CD4-positive, alpha-beta memory T cell (primary cell): ENCODE results near the gene ARIH2. TPM values are rescaled to one million over a fixed set of nuclear protein-coding genes. Genes with fewer than 3 reads are reported as not detected.

ENCODE experiments used
- CTCF ChIA-PET: fragments of 350-600 bp; sonication (Branson Sonifier 250); formaldehyde crosslinking; loops from one replicate; lab custom pipeline; 2021; ENCODE audit warnings: inconsistent platforms; ENCODE audit not compliant: partially characterized antibody; lab: Charles Lee
- POLR2A ChIA-PET: fragments of 350-600 bp; sonication (Branson Sonifier 250); formaldehyde crosslinking; loops from one replicate; lab custom pipeline; 2021; ENCODE audit not compliant: partially characterized antibody; lab: Charles Lee
- DNase-seq, 5 donors: peaks; one replicate each; pipeline versions ENCODE4 v3.0.0 to v3.0.0-alpha.2; 2020 to 2022; ENCODE audit warnings: mixed read lengths in 1 of 5
- H3K27ac ChIP-seq: one replicate; pipeline ENCODE4 v1.7.0; 2013; ENCODE audit warnings: low read depth, low read length
- H3K27me3 ChIP-seq: 2 replicates; pipeline ENCODE4 v1.7.0; 2013; ENCODE audit warnings: mild to moderate bottlenecking, low read length, moderate library complexity; ENCODE audit not compliant: insufficient read depth
- H3K36me3 ChIP-seq: 2 replicates; pipeline ENCODE4 v1.7.0; 2013; ENCODE audit warnings: mild to moderate bottlenecking, low read length, moderate library complexity; ENCODE audit not compliant: insufficient read depth
- H3K4me1 ChIP-seq: 2 replicates; pipeline ENCODE4 v1.7.0; 2013; ENCODE audit warnings: mild to moderate bottlenecking, low read length, moderate library complexity; ENCODE audit not compliant: insufficient read depth
- H3K4me3 ChIP-seq, 2 donors: one replicate each; pipeline ENCODE4 v1.7.0; 2013; ENCODE audit warnings: low read length in 2 of 2, mild to moderate bottlenecking in 1 of 2
- H3K9me3 ChIP-seq, 2 donors: one replicate each; pipeline ENCODE4 v1.7.0; 2013; ENCODE audit warnings: low read length in 2 of 2, control low read depth in 1 of 2; ENCODE audit not compliant: control insufficient read depth in 1 of 2
- H3K27ac Mint-ChIP-seq, 7 donors: one replicate each; pipeline ENCODE4 v1.8.0; 2020 to 2021; ENCODE audit warnings: mixed read lengths in 7 of 7, mild to moderate bottlenecking in 6 of 7, inconsistent platforms in 3 of 7, moderate library complexity in 3 of 7
- H3K27me3 Mint-ChIP-seq, 2 donors: one replicate each; pipeline ENCODE4 v1.8.0; 2020 to 2021; ENCODE audit warnings: mixed read lengths in 2 of 2
- H3K36me3 Mint-ChIP-seq, 2 donors: one replicate each; pipeline ENCODE4 v1.8.0; 2020 to 2021; ENCODE audit warnings: mixed read lengths in 2 of 2, inconsistent platforms in 1 of 2, mild to moderate bottlenecking in 1 of 2
- H3K4me1 Mint-ChIP-seq, 4 donors: one replicate each; pipeline ENCODE4 v1.8.0; 2020 to 2021; ENCODE audit warnings: mixed read lengths in 4 of 4, mild to moderate bottlenecking in 1 of 4
- H3K4me3 Mint-ChIP-seq, 8 donors: one replicate each; pipeline ENCODE4 v1.8.0; 2020 to 2021; ENCODE audit warnings: mixed read lengths in 8 of 8, mild to moderate bottlenecking in 7 of 8, moderate library complexity in 6 of 8, inconsistent platforms in 3 of 8
- H3K9me3 Mint-ChIP-seq, 8 donors: one replicate each; pipeline ENCODE4 v1.8.0; 2020 to 2021; ENCODE audit warnings: mixed read lengths in 8 of 8, mild to moderate bottlenecking in 5 of 8, inconsistent platforms in 3 of 8, moderate library complexity in 1 of 8
- intact Hi-C: fragments of 100-400 bp; cut with micrococcal nuclease; formaldehyde crosslinking; loops from one replicate; pipeline ENCODE4 v1.15.1; 2023
- polyA plus RNA-seq, 2 donors: library from polyadenylated mRNA; unstranded; fragments of 300-500 nt; fragmentation: Illumina TruSeq; gene quantifications; one replicate each; pipeline ENCODE4 v1.2.3, GENCODE V29; 2021
- total RNA-seq, 2 experiments: library from RNA; stranded (reverse); gene quantifications; one replicate each; pipeline ENCODE4 v1.2.3, GENCODE V29; 2021

Gene ARIH2
- total and polyA plus RNA-seq, 4 experiments from 2014 or later = 109 to 153 (median 145) TPM

- Histone ChIP-seq H3K4me3 (no peak overlapping the region), H3K27ac (no peak overlapping the region), H3K4me1 (peaks cover 6% of the 10 kb centered on the region), H3K9me3 (no peaks in the 10 kb centered on the region), H3K36me3 (peaks cover 4% of the 10 kb centered on the region), H3K27me3 (no peaks in the 10 kb centered on the region)
- POLR2A ChIA-PET = interaction anchor here (1.5 kb wide), 1 partner anchor 34 kb away, joined by 4 read pairs; the partner anchor contains the start of gene ARIH2
- Mint-ChIP-seq H3K27ac (peak overlapping the region in 4 of 7 donors; percentile 17 to 78 (median 43)), H3K9me3 (no peaks in the 10 kb centered on the region), H3K36me3 (peaks cover 16 to 18% of the 10 kb centered on the region in 2 donors), H3K4me3 (no peak overlapping the region), H3K27me3 (no peaks in the 10 kb centered on the region), H3K4me1 (peaks cover 9 to 18% (median 10%) of the 10 kb centered on the region in 4 donors)
- CTCF ChIA-PET = interaction anchor here (0.8 to 4.6 kb wide), 12 partner anchors 9 to 222 kb away, joined by 3 to 40 read pairs (median 4); partner anchors contain the start of gene SLC25A20
- peak; percentile 41 to 58 (median 51) for DNase-seq
- intact Hi-C loops = no loop called here
These were observed 34.0 kb downstream of the ARIH2 start for GRCh38 chr3:48952510-48953118.

- POLR2A ChIA-PET = no interaction called here
- intact Hi-C loops = no loop called here
- H3K9me3 Mint-ChIP-seq = no peaks in the 10 kb centered on the region
- H3K27me3 Mint-ChIP-seq = no peaks in the 10 kb centered on the region
- Histone ChIP-seq H3K4me1 (no peaks in the 10 kb centered on the region), H3K27me3 (no peaks in the 10 kb centered on the region), H3K27ac (no peak overlapping the region), H3K9me3 (no peaks in the 10 kb centered on the region), H3K4me3 (no peak overlapping the region), H3K36me3 (peaks cover 4% of the 10 kb centered on the region)
- H3K4me3 Mint-ChIP-seq = no peak overlapping the region
- peak overlapping the region in 1 of 7 donors; percentile 32 for H3K27ac Mint-ChIP-seq
- H3K36me3 Mint-ChIP-seq = peaks cover 18 to 35% of the 10 kb centered on the region in 2 donors
- H3K4me1 Mint-ChIP-seq = peaks cover 7 to 12% (median 9%) of the 10 kb centered on the region in 4 donors
- CTCF ChIA-PET = interaction anchor here (0.7 kb wide), 1 partner anchor 204 kb away, joined by 3 read pairs; no protein-coding TSS in a partner anchor
- no peak for DNase-seq
These were observed 38.5 kb downstream of the ARIH2 start for GRCh38 chr3:48957006-48957705.

- H3K27ac Mint-ChIP-seq = peak overlapping the region in 1 of 7 donors; percentile 61
- no peak overlapping the region for H3K4me3 Mint-ChIP-seq
- DNase-seq = no peak
- ChIA-PET CTCF (no interaction called here), POLR2A (interaction anchor here (0.6 kb wide), 1 partner anchor 61 kb away, joined by 6 read pairs; no protein-coding TSS in a partner anchor)
- intact Hi-C loops = no loop called here
- H3K36me3 ChIP-seq = peaks cover 3% of the 10 kb centered on the region
- no peaks in the 10 kb centered on the region for H3K27me3 ChIP-seq
- H3K27me3 Mint-ChIP-seq = no peaks in the 10 kb centered on the region
- no peak overlapping the region for H3K4me3 ChIP-seq
- H3K9me3 ChIP-seq = no peaks in the 10 kb centered on the region
- H3K27ac ChIP-seq = no peak overlapping the region
- peaks cover 4 to 9% (median 5%) of the 10 kb centered on the region in 4 donors for H3K4me1 Mint-ChIP-seq
- H3K9me3 Mint-ChIP-seq = no peaks in the 10 kb centered on the region
- H3K36me3 Mint-ChIP-seq = peaks cover 21 to 48% of the 10 kb centered on the region in 2 donors
- no peaks in the 10 kb centered on the region for H3K4me1 ChIP-seq
These were observed 42.3 kb downstream of the ARIH2 start for GRCh38 chr3:48960841-48961413.

- no peak overlapping the region for H3K27ac ChIP-seq
- no peak overlapping the region for H3K4me3 Mint-ChIP-seq
- intact Hi-C loops = no loop called here
- peaks cover 22 to 56% of the 10 kb centered on the region in 2 donors for H3K36me3 Mint-ChIP-seq
- H3K27me3 Mint-ChIP-seq = no peaks in the 10 kb centered on the region
- POLR2A ChIA-PET = no interaction called here
- peaks cover 15 to 21% (median 18%) of the 10 kb centered on the region in 4 donors for H3K4me1 Mint-ChIP-seq
- no peaks in the 10 kb centered on the region for H3K27me3 ChIP-seq
- no peak overlapping the region for H3K4me3 ChIP-seq
- H3K36me3 ChIP-seq = peaks cover 9% of the 10 kb centered on the region
- H3K9me3 ChIP-seq = no peaks in the 10 kb centered on the region
- CTCF ChIA-PET = no interaction called here
- peaks cover 14% of the 10 kb centered on the region for H3K4me1 ChIP-seq
- no peak for DNase-seq
- no peaks in the 10 kb centered on the region for H3K9me3 Mint-ChIP-seq
- peak overlapping the region in 4 of 7 donors; percentile 5 to 53 (median 30) for H3K27ac Mint-ChIP-seq
These were observed 43.7 kb downstream of the ARIH2 start for GRCh38 chr3:48962340-48962739.

GRCh38 chr3:48962939-48963338, 44.3 kb downstream of the ARIH2 start:
- ChIA-PET POLR2A (no interaction called here), CTCF (no interaction called here)
- Mint-ChIP-seq H3K4me3 (no peak overlapping the region), H3K36me3 (peaks cover 19 to 59% of the 10 kb centered on the region in 2 donors), H3K4me1 (peaks cover 17 to 22% (median 18%) of the 10 kb centered on the region in 4 donors), H3K27me3 (no peaks in the 10 kb centered on the region), H3K27ac (peak overlapping the region in 3 of 7 donors; percentile 25 to 45 (median 42)), H3K9me3 (no peaks in the 10 kb centered on the region)
- intact Hi-C loops = no loop called here
- Histone ChIP-seq H3K9me3 (no peaks in the 10 kb centered on the region), H3K36me3 (peaks cover 14% of the 10 kb centered on the region), H3K4me1 (peaks cover 18% of the 10 kb centered on the region), H3K4me3 (no peak overlapping the region), H3K27me3 (no peaks in the 10 kb centered on the region), H3K27ac (no peak overlapping the region)
- DNase-seq = no peak

GRCh38 chr3:48963591-48963990, 44.9 kb downstream of the ARIH2 start:
- peaks cover 18% of the 10 kb centered on the region for H3K36me3 ChIP-seq
- CTCF ChIA-PET = interaction anchor here (0.9 kb wide), 1 partner anchor 10 kb away, joined by 4 read pairs; no protein-coding TSS in a partner anchor

GRCh38 chr3:48966367-48966766, 47.7 kb downstream of the ARIH2 start:
- Mint-ChIP-seq H3K4me3 (peak overlapping the region in 2 of 8 donors; percentile 2 to 13), H3K27ac (peak overlapping the region in 5 of 7 donors; percentile 0 to 83 (median 57)), H3K9me3 (no peaks in the 10 kb centered on the region), H3K27me3 (no peaks in the 10 kb centered on the region), H3K36me3 (peaks cover 36 to 78% of the 10 kb centered on the region in 2 donors), H3K4me1 (peaks cover 14 to 17% (median 15%) of the 10 kb centered on the region in 4 donors)
- no peaks in the 10 kb centered on the region for H3K27me3 ChIP-seq
- peaks cover 44% of the 10 kb centered on the region for H3K36me3 ChIP-seq
- H3K4me3 ChIP-seq = no peak overlapping the region
- no peak overlapping the region for H3K27ac ChIP-seq
- ChIA-PET CTCF (interaction anchor here (1.1 to 2.3 kb wide), 2 partner anchors 9 to 21 kb away, joined by 3 to 11 read pairs; no protein-coding TSS in a partner anchor), POLR2A (no interaction called here)
- no peak for DNase-seq
- H3K4me1 ChIP-seq = peaks cover 18% of the 10 kb centered on the region
- intact Hi-C loops = no loop called here
- no peaks in the 10 kb centered on the region for H3K9me3 ChIP-seq

More at GRCh38 chr3:48963591-48963990, 44.9 kb downstream of the ARIH2 start:
- Histone ChIP-seq H3K27me3 (no peaks in the 10 kb centered on the region), H3K27ac (no peak overlapping the region), H3K4me1 (peaks cover 18% of the 10 kb centered on the region), H3K4me3 (no peak overlapping the region), H3K9me3 (no peaks in the 10 kb centered on the region)
- Mint-ChIP-seq H3K4me1 (peaks cover 17 to 22% (median 18%) of the 10 kb centered on the region in 4 donors), H3K9me3 (no peaks in the 10 kb centered on the region), H3K36me3 (peaks cover 19 to 64% of the 10 kb centered on the region in 2 donors), H3K4me3 (no peak overlapping the region), H3K27me3 (no peaks in the 10 kb centered on the region), H3K27ac (no peak overlapping the region)
- POLR2A ChIA-PET = no interaction called here
- no peak for DNase-seq
- intact Hi-C loops = no loop called here
